Measurements from ENCODE around the gene DET1.

GRCh38 chr15:88497109-88497765, 49.2 kb downstream of the DET1 start:
- TF ChIP-seq CTCF (IDR thresholded peaks at IDR 0.05; ENCODE audit: poor library complexity, severe bottlenecking) (no peak), TAF1 (IDR thresholded peaks at IDR 0.05; ENCODE audit: low read depth) (no peak), EZH2 (IDR thresholded peaks at IDR 0.05; ENCODE audit: borderline replicate concordance, insufficient read depth, low read length, poor library complexity, severe bottlenecking) (no peak), SMC3 (conservative IDR thresholded peaks at IDR 0.05; ENCODE audit: poor library complexity) (no peak), POLR2AphosphoS5 (IDR thresholded peaks at IDR 0.05) (no peak), RAD21 (conservative IDR thresholded peaks at IDR 0.05) (no peak), EP300 (conservative IDR thresholded peaks at IDR 0.05; ENCODE audit: poor library complexity, severe bottlenecking) (no peak), REST (IDR thresholded peaks at IDR 0.05; ENCODE audit: borderline replicate concordance) (no peak), MXI1 (conservative IDR thresholded peaks at IDR 0.05; ENCODE audit: poor library complexity, severe bottlenecking) (no peak)

Data from neural cell (in vitro differentiated cells).